ENCODE results near the gene ARMH1.

Gene ARMH1

GRCh38 chr1:44678120-44678519 is 3.6 kb downstream of the ARMH1 start:
- peaks cover 11% of the 10 kb centered on the region; the same call in 1 of the 2 replicates for H3F3A ChIP-seq (ENCODE audit: insufficient read depth, low read length)
- H3K4me2 ChIP-seq (ENCODE audit: low read depth, low read length): no peak overlapping the region
- H3K9me2 ChIP-seq (replicated peaks; ENCODE audit: insufficient read depth, low read length): no peaks in the 10 kb centered on the region
- no peak overlapping the region for H3K9ac ChIP-seq (ENCODE audit: low read length)
- no peak overlapping the region for H3K27ac ChIP-seq (ENCODE audit: low read length)
- H3K4me1 ChIP-seq (ENCODE audit: low read length): peaks cover 27% of the 10 kb centered on the region
- no peaks in the 10 kb centered on the region for H3K27me3 ChIP-seq (replicated peaks; ENCODE audit: insufficient read depth, low read length)
- H3K4me3 ChIP-seq (ENCODE audit: low read length): no peak overlapping the region
- H3K9me3 ChIP-seq (replicated peaks; ENCODE audit: insufficient read depth, low read length): no peaks in the 10 kb centered on the region
- TF ChIP-seq EZH2 (optimal IDR thresholded peaks at IDR 0.05; ENCODE audit: low read depth, low read length) (no peak), EZH2phosphoT487 (IDR thresholded peaks at IDR 0.05; ENCODE audit: low read length) (no peak), CTCF (IDR thresholded peaks at IDR 0.05; ENCODE audit: low read length) (no peak)
- H2AFZ ChIP-seq (ENCODE audit: low read length): no peak overlapping the region
- no peaks in the 10 kb centered on the region for H3K36me3 ChIP-seq (replicated peaks; ENCODE audit: insufficient read depth, low read length)
- no peaks in the 10 kb centered on the region for H4K20me1 ChIP-seq (ENCODE audit: insufficient read depth, low read length)
- no peaks in the 10 kb centered on the region for H3K79me2 ChIP-seq (ENCODE audit: low read length)
- no peak for DNase-seq

GRCh38 chr1:44678626-44679025 is 4.1 kb downstream of the ARMH1 start:
- Histone ChIP-seq H3K4me3 (ENCODE audit: low read length) (no peak overlapping the region), H2AFZ (ENCODE audit: low read length) (no peak overlapping the region), H4K20me1 (ENCODE audit: insufficient read depth, low read length) (no peaks in the 10 kb centered on the region), H3K79me2 (ENCODE audit: low read length) (no peaks in the 10 kb centered on the region), H3F3A (ENCODE audit: insufficient read depth, low read length) (peaks cover 11% of the 10 kb centered on the region; the same call in 1 of the 2 replicates), H3K36me3 (replicated peaks; ENCODE audit: insufficient read depth, low read length) (no peaks in the 10 kb centered on the region), H3K4me2 (ENCODE audit: low read depth, low read length) (no peak overlapping the region), H3K9me3 (replicated peaks; ENCODE audit: insufficient read depth, low read length) (no peaks in the 10 kb centered on the region), H3K27ac (ENCODE audit: low read length) (no peak overlapping the region), H3K4me1 (ENCODE audit: low read length) (peaks cover 22% of the 10 kb centered on the region), H3K9ac (ENCODE audit: low read length) (no peak overlapping the region), H3K9me2 (replicated peaks; ENCODE audit: insufficient read depth, low read length) (no peaks in the 10 kb centered on the region), H3K27me3 (replicated peaks; ENCODE audit: insufficient read depth, low read length) (no peaks in the 10 kb centered on the region)
- DNase-seq: no peak
- TF ChIP-seq EZH2phosphoT487 (IDR thresholded peaks at IDR 0.05; ENCODE audit: low read length): no peak

- Histone ChIP-seq H3K36me3 (replicated peaks; ENCODE audit: insufficient read depth, low read length) (no peaks in the 10 kb centered on the region), H3K27me3 (replicated peaks; ENCODE audit: insufficient read depth, low read length) (no peaks in the 10 kb centered on the region), H3K9me3 (replicated peaks; ENCODE audit: insufficient read depth, low read length) (no peaks in the 10 kb centered on the region), H4K20me1 (ENCODE audit: insufficient read depth, low read length) (no peaks in the 10 kb centered on the region), H3K4me3 (ENCODE audit: low read length) (no peak overlapping the region), H2AFZ (ENCODE audit: low read length) (no peak overlapping the region), H3K9me2 (replicated peaks; ENCODE audit: insufficient read depth, low read length) (no peaks in the 10 kb centered on the region), H3K27ac (ENCODE audit: low read length) (no peak overlapping the region), H3K79me2 (ENCODE audit: low read length) (no peaks in the 10 kb centered on the region), H3K4me2 (ENCODE audit: low read depth, low read length) (no peak overlapping the region), H3K9ac (ENCODE audit: low read length) (no peak overlapping the region), H3K4me1 (ENCODE audit: low read length) (peaks cover 21% of the 10 kb centered on the region), H3F3A (ENCODE audit: insufficient read depth, low read length) (peaks cover 11% of the 10 kb centered on the region; the same call in 1 of the 2 replicates)
- DNase-seq: no peak
- no peak for TF ChIP-seq EZH2 (optimal IDR thresholded peaks at IDR 0.05; ENCODE audit: low read depth, low read length)
Observed at GRCh38 chr1:44679468-44679867, 5.0 kb downstream of the ARMH1 start.

GRCh38 chr1:44681905-44682882 is 7.7 kb downstream of the ARMH1 start:
- Histone ChIP-seq H3K9me2 (replicated peaks; ENCODE audit: insufficient read depth, low read length) (no peaks in the 10 kb centered on the region), H3K79me2 (ENCODE audit: low read length) (no peaks in the 10 kb centered on the region), H3K27ac (ENCODE audit: low read length) (no peak overlapping the region), H3K36me3 (replicated peaks; ENCODE audit: insufficient read depth, low read length) (no peaks in the 10 kb centered on the region), H3K9me3 (replicated peaks; ENCODE audit: insufficient read depth, low read length) (no peaks in the 10 kb centered on the region), H3K27me3 (replicated peaks; ENCODE audit: insufficient read depth, low read length) (no peaks in the 10 kb centered on the region), H3K4me2 (ENCODE audit: low read depth, low read length) (no peak overlapping the region), H2AFZ (ENCODE audit: low read length) (no peak overlapping the region), H3K4me3 (ENCODE audit: low read length) (no peak overlapping the region), H3K4me1 (ENCODE audit: low read length) (peaks cover 2% of the 10 kb centered on the region; the same call in 1 of the 2 replicates), H3F3A (ENCODE audit: insufficient read depth, low read length) (no peaks in the 10 kb centered on the region), H3K9ac (ENCODE audit: low read length) (no peak overlapping the region), H4K20me1 (ENCODE audit: insufficient read depth, low read length) (no peaks in the 10 kb centered on the region)
- DNase-seq: no peak
- TF ChIP-seq EZH2 (optimal IDR thresholded peaks at IDR 0.05; ENCODE audit: low read depth, low read length) (no peak), CTCF (IDR thresholded peaks at IDR 0.05; ENCODE audit: low read length) (no peak), EZH2phosphoT487 (IDR thresholded peaks at IDR 0.05; ENCODE audit: low read length) (no peak)
